Esophagus muscularis mucosa (tissue), 4 donors: ENCODE data around the gene USP48. TPM values are rescaled to one million over a fixed set of nuclear protein-coding genes. Genes with fewer than 3 reads are reported as not detected.

Experiments used
- DNase-seq: peaks from one replicate; pipeline ENCODE4 v3.0.0-alpha.2; 2017; ENCODE audit errors: extremely low spot score
- H3K27ac ChIP-seq, 4 donors: fragments of 200-600 bp; sonication (generic); replicated peaks in 1 of 4; 1 replicate in 3 of 4; 2 replicates in 1 of 4; pipeline ENCODE4 v1.5.1; 2016 to 2019; ENCODE audit warnings: mild to moderate bottlenecking in 1 of 4
- H3K27me3 ChIP-seq, 4 donors: fragments of 200-600 bp; sonication (generic); one replicate each; pipeline versions ENCODE4 v1.5.1 to v1.6.0; 2016 to 2019
- H3K36me3 ChIP-seq, 4 donors: fragments of 200-600 bp; sonication (generic); one replicate each; pipeline ENCODE4 v1.5.1; 2016 to 2019
- H3K4me1 ChIP-seq, 4 donors: fragments of 200-600 bp; sonication (generic); one replicate each; pipeline ENCODE4 v1.5.1; 2016 to 2019
- H3K4me3 ChIP-seq, 4 donors: fragments of 200-600 bp; sonication (generic); 1 replicate in 2 of 4; 2 replicates in 2 of 4; pipeline ENCODE4 v1.5.1; 2016 to 2019; ENCODE audit warnings: mild to moderate bottlenecking in 4 of 4, moderate library complexity in 1 of 4
- H3K9me3 ChIP-seq, 4 donors: fragments of 200-600 bp; sonication (generic); 1 replicate in 3 of 4; 2 replicates in 1 of 4; pipeline ENCODE4 v1.5.1; 2016 to 2019
- CTCF ChIP-seq, 3 experiments: fragments of 200-600 bp in 2 of 3; fragments of 450-650 bp in 1 of 3; sonication (generic) in 2 of 3; IDR thresholded peaks; one replicate each; pipeline ENCODE4 v1.5.1; 2017 to 2019; ENCODE audit warnings: antibody characterized with exemption in 3 of 3, mild to moderate bottlenecking in 2 of 3, moderate library complexity in 1 of 3
- EP300 ChIP-seq: sonication (generic); formaldehyde crosslinking; IDR thresholded peaks from one replicate; pipeline ENCODE4 v1.6.1; 2017; ENCODE audit warnings: antibody characterized with exemption
- POLR2A ChIP-seq: fragments of 450-650 bp; IDR thresholded peaks from one replicate; pipeline ENCODE4 v1.6.1; 2017; ENCODE audit warnings: antibody characterized with exemption, moderate library complexity, mild to moderate bottlenecking, low read depth
- POLR2AphosphoS5 ChIP-seq, 2 donors: sonication (generic); formaldehyde crosslinking; IDR thresholded peaks; one replicate each; pipeline ENCODE4 v1.6.1; 2017; ENCODE audit warnings: antibody characterized with exemption in 2 of 2
- WGBS: methylation state at CpG from one replicate; pipeline ENCODE4 v1.1.5; 2018; 5-methylcytosine and 5-hydroxymethylcytosine counted together
- intact Hi-C: fragments of 100-400 bp; cut with DNase I; formaldehyde crosslinking; loops from one replicate; pipeline ENCODE4 v1.15.1; 2023
- total RNA-seq, 4 donors: library from RNA; depleted of rRNA; stranded (reverse); fragments of >200 nt; gene quantifications; one replicate each; pipeline versions ENCODE4 v1.1.0 to v1.2.1, GENCODE V29; 2016

USP48 gene
- total RNA-seq, 4 donors from 2014 or later = 29.3 to 46.5 (median 37.7) TPM

GRCh38 chr1:21825393-21825792 lies 42.4 kb upstream of the USP48 start:
- TF ChIP-seq POLR2AphosphoS5 (IDR thresholded peaks at IDR 0.05) (no peak), EP300 (no peak), CTCF (IDR thresholded peaks at IDR 0.05) (no peak), POLR2A (no peak)
- H3K27ac ChIP-seq = no peak overlapping the region
- H3K9me3 ChIP-seq = no peaks in the 10 kb centered on the region
- no peaks in the 10 kb centered on the region for H3K27me3 ChIP-seq
- H3K4me1 ChIP-seq = peaks cover 0 to 4% (median 0%) of the 10 kb centered on the region in 4 donors
- 88% methylated on average over 6 of the region's 7 CpGs for WGBS
- intact Hi-C loops = no loop called here
- no peak for DNase-seq
- peaks cover 85 to 100% (median 99%) of the 10 kb centered on the region in 4 donors for H3K36me3 ChIP-seq
- no peak overlapping the region for H3K4me3 ChIP-seq

- WGBS = 75% methylated on average over 2 of the region's 2 CpGs
- Histone ChIP-seq H3K4me3 (no peak overlapping the region), H3K4me1 (peaks cover 0 to 4% (median 0%) of the 10 kb centered on the region in 4 donors), H3K36me3 (peaks cover 80 to 96% (median 95%) of the 10 kb centered on the region in 4 donors), H3K9me3 (no peaks in the 10 kb centered on the region), H3K27me3 (no peaks in the 10 kb centered on the region), H3K27ac (peak overlapping the region in 1 of 4 donors; percentile 37)
- intact Hi-C loops = no loop called here
- no peak for TF ChIP-seq EP300
- no peak for TF ChIP-seq POLR2A
- DNase-seq = no peak
These were observed 42.0 kb upstream of the USP48 start for GRCh38 chr1:21824926-21825325.

GRCh38 chr1:21823980-21824702 lies 41.2 kb upstream of the USP48 start:
- no peaks in the 10 kb centered on the region for H3K9me3 ChIP-seq
- WGBS = 93% methylated on average over 19 of the region's 22 CpGs
- H3K4me1 ChIP-seq = peaks cover 0 to 4% (median 0%) of the 10 kb centered on the region in 4 donors
- H3K36me3 ChIP-seq = peaks cover 73 to 92% (median 87%) of the 10 kb centered on the region in 4 donors
- H3K27me3 ChIP-seq = no peaks in the 10 kb centered on the region
- no peak for TF ChIP-seq CTCF (IDR thresholded peaks at IDR 0.05)
- no peak for TF ChIP-seq POLR2A
- TF ChIP-seq EP300 = no peak
- no peak for TF ChIP-seq POLR2AphosphoS5 (IDR thresholded peaks at IDR 0.05)
- intact Hi-C loops = no loop called here
- peak overlapping the region in 2 of 4 donors; percentile 15 to 37 for H3K27ac ChIP-seq
- no peak overlapping the region for H3K4me3 ChIP-seq
- DNase-seq = no peak

GRCh38 chr1:21823206-21823979 lies 40.4 kb upstream of the USP48 start:
- no peak for DNase-seq
- no peaks in the 10 kb centered on the region for H3K27me3 ChIP-seq
- peaks cover 0 to 8% (median 2%) of the 10 kb centered on the region in 4 donors for H3K4me1 ChIP-seq
- no peaks in the 10 kb centered on the region for H3K9me3 ChIP-seq
- TF ChIP-seq POLR2AphosphoS5 (IDR thresholded peaks at IDR 0.05) = peak in 1 of 2 donors; percentile 13
- TF ChIP-seq EP300 = no peak
- H3K36me3 ChIP-seq = peaks cover 65 to 84% (median 80%) of the 10 kb centered on the region in 4 donors
- no peak overlapping the region for H3K4me3 ChIP-seq
- intact Hi-C loops = no loop called here
- 80% methylated on average over 35 of the region's 44 CpGs for WGBS
- peak overlapping the region in 1 of 4 donors; percentile 15 for H3K27ac ChIP-seq

- no peaks in the 10 kb centered on the region for H3K27me3 ChIP-seq
- TF ChIP-seq EP300 (no peak), POLR2A (no peak), CTCF (IDR thresholded peaks at IDR 0.05) (no peak), POLR2AphosphoS5 (IDR thresholded peaks at IDR 0.05) (no peak)
- WGBS = 44% methylated on average over 2 of the region's 9 CpGs
- intact Hi-C loops = no loop called here
- peaks cover 55 to 74% (median 69%) of the 10 kb centered on the region in 4 donors for H3K36me3 ChIP-seq
- no peak overlapping the region for H3K4me3 ChIP-seq
- H3K4me1 ChIP-seq = peaks cover 0 to 8% (median 3%) of the 10 kb centered on the region in 4 donors
- peak overlapping the region in 1 of 4 donors; percentile 22 for H3K27ac ChIP-seq
- H3K9me3 ChIP-seq = no peaks in the 10 kb centered on the region
- no peak for DNase-seq
These were observed 39.4 kb upstream of the USP48 start for GRCh38 chr1:21822349-21822748.
